ENCODE data around the gene ESPL1. TPM values are rescaled to one million over a fixed set of nuclear protein-coding genes. Genes with fewer than 3 reads are reported as not detected.

The ESPL1 gene
- total and polyA plus RNA-seq, 2 experiments from 2014 or later: 3.3 to 8.5 TPM

GRCh38 chr12:53219956-53220693 is 48.0 kb upstream of the ESPL1 start:
- H3K36me3 ChIP-seq (ENCODE audit: low read depth): no peaks in the 10 kb centered on the region
- H3K9me3 ChIP-seq (ENCODE audit: low read depth): no peaks in the 10 kb centered on the region
- H3K4me1 ChIP-seq (ENCODE audit: insufficient read depth): peaks cover 62% of the 10 kb centered on the region
- no peak for TF ChIP-seq EZH2phosphoT487 (IDR thresholded peaks at IDR 0.05; ENCODE audit: insufficient read depth, low read depth)
- no peak for TF ChIP-seq EZH2 (IDR thresholded peaks at IDR 0.05; ENCODE audit: insufficient read depth, poor library complexity, severe bottlenecking)
- H3K27ac ChIP-seq: peak overlapping the region; percentile 99
- peaks cover 50% of the 10 kb centered on the region for H3F3A ChIP-seq (ENCODE audit: insufficient read depth)
- H2AFZ ChIP-seq: 0 out of 2 replicates have a peak overlapping the region, but pooled peaks have one; percentile 9
- H3K4me2 ChIP-seq (ENCODE audit: unreplicated experiment): peak overlapping the region; percentile 83
- peak overlapping the region; percentile 87 for H3K4me3 ChIP-seq
- peak overlapping the region; percentile 87 for H3K9ac ChIP-seq
- no peaks in the 10 kb centered on the region for H4K20me1 ChIP-seq (ENCODE audit: insufficient read depth)
- H3K9me2 ChIP-seq (ENCODE audit: insufficient read depth): no peaks in the 10 kb centered on the region
- DNase-seq: peak; percentile 97
- 1 to 2% methylated on average over 43 to 51 of the region's 53 CpGs for WGBS, 2 experiments (ENCODE audit: low coverage in 1 of 2, low lambda C conversion rate in 2 of 2, missing lambda C conversion rate in 2 of 2)
- H3K79me2 ChIP-seq (ENCODE audit: insufficient read depth): peaks cover 44% of the 10 kb centered on the region
- in situ Hi-C loops (cut with MboI): loop anchor here (10.0 kb wide), 1 partner anchor 65 kb away; no protein-coding TSS in a partner anchor
- no peaks in the 10 kb centered on the region for H3K27me3 ChIP-seq (replicated peaks; ENCODE audit: insufficient read depth)

- Histone ChIP-seq H3K27me3 (replicated peaks; ENCODE audit: insufficient read depth) (no peaks in the 10 kb centered on the region), H3K4me3 (peak overlapping the region; percentile 87), H3F3A (ENCODE audit: insufficient read depth) (peaks cover 57% of the 10 kb centered on the region), H3K9me2 (ENCODE audit: insufficient read depth) (no peaks in the 10 kb centered on the region), H4K20me1 (ENCODE audit: insufficient read depth) (no peaks in the 10 kb centered on the region), H3K4me1 (ENCODE audit: insufficient read depth) (peaks cover 65% of the 10 kb centered on the region), H2AFZ (0 out of 2 replicates have a peak overlapping the region, but pooled peaks have one; percentile 9), H3K27ac (peak overlapping the region; percentile 99), H3K36me3 (ENCODE audit: low read depth) (no peaks in the 10 kb centered on the region), H3K79me2 (ENCODE audit: insufficient read depth) (peaks cover 38% of the 10 kb centered on the region), H3K9ac (peak overlapping the region; percentile 88), H3K4me2 (ENCODE audit: unreplicated experiment) (peak overlapping the region; percentile 84), H3K9me3 (ENCODE audit: low read depth) (no peaks in the 10 kb centered on the region)
- TF ChIP-seq EZH2phosphoT487 (IDR thresholded peaks at IDR 0.05; ENCODE audit: insufficient read depth, low read depth) (no peak), EZH2 (IDR thresholded peaks at IDR 0.05; ENCODE audit: insufficient read depth, poor library complexity, severe bottlenecking) (no peak)
- in situ Hi-C loops (cut with MboI): no loop called here
- DNase-seq: peak; percentile 98
- 1% methylated on average over 17 to 42 of the region's 42 CpGs for WGBS, 2 experiments (ENCODE audit: low coverage in 1 of 2, low lambda C conversion rate in 2 of 2, missing lambda C conversion rate in 2 of 2)
Measured at GRCh38 chr12:53220694-53221202, 47.4 kb upstream of the ESPL1 start.

GRCh38 chr12:53221203-53222080 is 46.7 kb upstream of the ESPL1 start:
- DNase-seq: peak; percentile 88
- Histone ChIP-seq H3K27ac (peak overlapping the region; percentile 99), H3K9me3 (ENCODE audit: low read depth) (no peaks in the 10 kb centered on the region), H3K4me3 (peak overlapping the region; percentile 68), H3K4me1 (ENCODE audit: insufficient read depth) (peaks cover 61% of the 10 kb centered on the region), H3K9me2 (ENCODE audit: insufficient read depth) (no peaks in the 10 kb centered on the region), H4K20me1 (ENCODE audit: insufficient read depth) (no peaks in the 10 kb centered on the region), H3K4me2 (ENCODE audit: unreplicated experiment) (peak overlapping the region; percentile 84), H3K36me3 (ENCODE audit: low read depth) (no peaks in the 10 kb centered on the region), H3F3A (ENCODE audit: insufficient read depth) (peaks cover 58% of the 10 kb centered on the region), H2AFZ (peak overlapping the region; percentile 58), H3K79me2 (ENCODE audit: insufficient read depth) (peaks cover 31% of the 10 kb centered on the region), H3K27me3 (replicated peaks; ENCODE audit: insufficient read depth) (no peaks in the 10 kb centered on the region), H3K9ac (peak overlapping the region; percentile 88)
- WGBS, 2 experiments (ENCODE audit: low coverage in 1 of 2, low lambda C conversion rate in 2 of 2, missing lambda C conversion rate in 2 of 2): 1 to 2% methylated on average over 43 to 67 of the region's 72 CpGs
- TF ChIP-seq EZH2 (IDR thresholded peaks at IDR 0.05; ENCODE audit: insufficient read depth, poor library complexity, severe bottlenecking): no peak
- in situ Hi-C loops (cut with MboI): no loop called here

- peak overlapping the region; percentile 68 for H3K4me3 ChIP-seq
- H3K4me2 ChIP-seq (ENCODE audit: unreplicated experiment): peak overlapping the region; percentile 84
- H4K20me1 ChIP-seq (ENCODE audit: insufficient read depth): no peaks in the 10 kb centered on the region
- H3K27me3 ChIP-seq (replicated peaks; ENCODE audit: insufficient read depth): no peaks in the 10 kb centered on the region
- no peaks in the 10 kb centered on the region for H3K9me3 ChIP-seq (ENCODE audit: low read depth)
- no peaks in the 10 kb centered on the region for H3K36me3 ChIP-seq (ENCODE audit: low read depth)
- H3K9me2 ChIP-seq (ENCODE audit: insufficient read depth): no peaks in the 10 kb centered on the region
- H3K4me1 ChIP-seq (ENCODE audit: insufficient read depth): peaks cover 53% of the 10 kb centered on the region
- peak; percentile 48 for DNase-seq
- H3K27ac ChIP-seq: peak overlapping the region; percentile 99
- TF ChIP-seq EZH2phosphoT487 (IDR thresholded peaks at IDR 0.05; ENCODE audit: insufficient read depth, low read depth) (no peak), EZH2 (IDR thresholded peaks at IDR 0.05; ENCODE audit: insufficient read depth, poor library complexity, severe bottlenecking) (no peak)
- WGBS, 2 experiments (ENCODE audit: low coverage in 1 of 2, low lambda C conversion rate in 2 of 2, missing lambda C conversion rate in 2 of 2): 4 to 5% methylated on average over 4 to 5 of the region's 5 CpGs
- H2AFZ ChIP-seq: 0 out of 2 replicates have a peak overlapping the region, but pooled peaks have one; percentile 7
- peaks cover 23% of the 10 kb centered on the region for H3K79me2 ChIP-seq (ENCODE audit: insufficient read depth)
- peaks cover 53% of the 10 kb centered on the region for H3F3A ChIP-seq (ENCODE audit: insufficient read depth)
- peak overlapping the region; percentile 88 for H3K9ac ChIP-seq
- in situ Hi-C loops (cut with MboI): no loop called here
Measured at GRCh38 chr12:53222170-53222721, 45.9 kb upstream of the ESPL1 start.
